Stimulated activated CD8-positive, alpha-beta memory T cell treated with anti-CD3 and anti-CD28 coated beads, Interleukin-4, amount 100 ng/mL, for 48 hours (primary cell): ENCODE data around the gene PRAMEF27.
"Not testable (repeated sequence)": the region's sequence is repeated elsewhere in the genome, so short reads cannot be mapped to it uniquely, and the experiment has no call there.

Source experiments
- DNase-seq: peaks from one replicate; pipeline ENCODE4 v3.0.0-alpha.2; 2020

PRAMEF27 gene

GRCh38 chr1:13056475-13056874 lies at the start of gene PRAMEF27:
Gene PRAMEF27, minus strand, starts transcription at chr1:13056575. Its CDS starts 2,916 bp downstream, at chr1:13053659.
- not testable (repeated sequence) for DNase-seq

GRCh38 chr1:13070474-13070873 lies 14.1 kb upstream of the PRAMEF27 start, which contains the start of gene PRAMEF25:
Gene PRAMEF25, plus strand, starts transcription at chr1:13070774. Its CDS starts 2,920 bp downstream, at chr1:13073694.
- DNase-seq: not testable (repeated sequence)

GRCh38 chr1:13019846-13020245 lies 36.5 kb downstream of the PRAMEF27 start:
- DNase-seq: not testable (repeated sequence)

- not testable (repeated sequence) for DNase-seq
These were observed 44.4 kb downstream of the PRAMEF27 start for GRCh38 chr1:13011932-13012331.

- not testable (repeated sequence) for DNase-seq
These were observed 47.0 kb downstream of the PRAMEF27 start for GRCh38 chr1:13009348-13009747.

- DNase-seq: not testable (repeated sequence)
These were observed 50.6 kb downstream of the PRAMEF27 start for GRCh38 chr1:13005732-13006131.
